ENCODE results near the gene CCDC138.

Gene CCDC138

GRCh38 chr2:108906403-108907077, 120.0 kb downstream of the CCDC138 start:
- Histone ChIP-seq H3K27me3 (no peaks in the 10 kb centered on the region), H4K20me1 (no peaks in the 10 kb centered on the region), H3K9ac (no peak overlapping the region), H3K27ac (no peak overlapping the region), H3K36me3 (no peaks in the 10 kb centered on the region), H3K9me3 (no peaks in the 10 kb centered on the region), H3K4me1 (peaks cover 9% of the 10 kb centered on the region), H3K4me3 (no peak overlapping the region), H3K4me2 (no peak overlapping the region)
- no peak for TF ChIP-seq Cebpa-rat (IDR thresholded peaks at IDR 0.05)

- Histone ChIP-seq H4K20me1 (no peaks in the 10 kb centered on the region), H3K27me3 (no peaks in the 10 kb centered on the region), H3K4me2 (peak overlapping the region; percentile 50), H3K4me3 (no peak overlapping the region), H3K9me3 (no peaks in the 10 kb centered on the region), H3K36me3 (no peaks in the 10 kb centered on the region), H3K4me1 (peaks cover 9% of the 10 kb centered on the region), H3K27ac (no peak overlapping the region), H3K9ac (no peak overlapping the region)
- TF ChIP-seq Cebpa-rat (IDR thresholded peaks at IDR 0.05) = no peak
Observed at GRCh38 chr2:108907822-108908712, 121.5 kb downstream of the CCDC138 start.

- no peak overlapping the region for H3K27ac ChIP-seq
Observed at GRCh38 chr2:108908713-108909070, 122.1 kb downstream of the CCDC138 start.

GRCh38 chr2:108909275-108909823, 122.8 kb downstream of the CCDC138 start:
- no peak overlapping the region for H3K4me3 ChIP-seq
- H3K27me3 ChIP-seq = no peaks in the 10 kb centered on the region
- no peak overlapping the region for H3K27ac ChIP-seq
- TF ChIP-seq Cebpa-rat (IDR thresholded peaks at IDR 0.05) = no peak
- peaks cover 12% of the 10 kb centered on the region for H3K4me1 ChIP-seq
- no peaks in the 10 kb centered on the region for H3K9me3 ChIP-seq
- no peak overlapping the region for H3K4me2 ChIP-seq
- no peaks in the 10 kb centered on the region for H4K20me1 ChIP-seq
- no peaks in the 10 kb centered on the region for H3K36me3 ChIP-seq
- no peak overlapping the region for H3K9ac ChIP-seq

More at GRCh38 chr2:108908713-108909070, 122.1 kb downstream of the CCDC138 start:
- H3K27me3 ChIP-seq = no peaks in the 10 kb centered on the region
- H3K36me3 ChIP-seq = no peaks in the 10 kb centered on the region
- no peak overlapping the region for H3K9ac ChIP-seq
- H4K20me1 ChIP-seq = no peaks in the 10 kb centered on the region
- no peak for TF ChIP-seq Cebpa-rat (IDR thresholded peaks at IDR 0.05)
- H3K4me1 ChIP-seq = peaks cover 9% of the 10 kb centered on the region
- no peaks in the 10 kb centered on the region for H3K9me3 ChIP-seq
- H3K4me3 ChIP-seq = no peak overlapping the region
- peak overlapping the region; percentile 50 for H3K4me2 ChIP-seq

GRCh38 chr2:108910011-108910431, 123.5 kb downstream of the CCDC138 start:
- no peaks in the 10 kb centered on the region for H3K36me3 ChIP-seq
- peaks cover 17% of the 10 kb centered on the region for H3K4me1 ChIP-seq
- no peaks in the 10 kb centered on the region for H3K27me3 ChIP-seq
- no peak overlapping the region for H3K4me3 ChIP-seq
- H4K20me1 ChIP-seq = no peaks in the 10 kb centered on the region
- no peaks in the 10 kb centered on the region for H3K9me3 ChIP-seq
- no peak overlapping the region for H3K27ac ChIP-seq
- TF ChIP-seq Cebpa-rat (IDR thresholded peaks at IDR 0.05) = no peak
- H3K4me2 ChIP-seq = no peak overlapping the region
- no peak overlapping the region for H3K9ac ChIP-seq

GRCh38 chr2:108910541-108911396, 124.2 kb downstream of the CCDC138 start:
- Histone ChIP-seq H3K4me1 (peaks cover 24% of the 10 kb centered on the region), H3K27ac (no peak overlapping the region)

GRCh38 chr2:108911401-108911800, 124.8 kb downstream of the CCDC138 start:
- H3K27me3 ChIP-seq = no peaks in the 10 kb centered on the region
- H3K36me3 ChIP-seq = no peaks in the 10 kb centered on the region
- no peak overlapping the region for H3K4me2 ChIP-seq
- H3K4me1 ChIP-seq = peaks cover 31% of the 10 kb centered on the region
- no peaks in the 10 kb centered on the region for H3K9me3 ChIP-seq
- H4K20me1 ChIP-seq = no peaks in the 10 kb centered on the region
- H3K27ac ChIP-seq = no peak overlapping the region
- TF ChIP-seq Cebpa-rat (IDR thresholded peaks at IDR 0.05) = no peak
- no peak overlapping the region for H3K4me3 ChIP-seq
- no peak overlapping the region for H3K9ac ChIP-seq

More at GRCh38 chr2:108910541-108911396, 124.2 kb downstream of the CCDC138 start:
- Histone ChIP-seq H3K9ac (no peak overlapping the region), H3K4me2 (no peak overlapping the region), H3K36me3 (no peaks in the 10 kb centered on the region), H3K4me3 (no peak overlapping the region), H3K9me3 (no peaks in the 10 kb centered on the region), H3K27me3 (no peaks in the 10 kb centered on the region), H4K20me1 (no peaks in the 10 kb centered on the region)
- no peak for TF ChIP-seq Cebpa-rat (IDR thresholded peaks at IDR 0.05)

GRCh38 chr2:108911807-108912628, 125.4 kb downstream of the CCDC138 start:
- Histone ChIP-seq H3K9ac (no peak overlapping the region), H3K9me3 (no peaks in the 10 kb centered on the region), H4K20me1 (no peaks in the 10 kb centered on the region), H3K36me3 (no peaks in the 10 kb centered on the region), H3K4me1 (peaks cover 37% of the 10 kb centered on the region), H3K27ac (no peak overlapping the region), H3K27me3 (no peaks in the 10 kb centered on the region), H3K4me3 (no peak overlapping the region), H3K4me2 (no peak overlapping the region)
- no peak for TF ChIP-seq Cebpa-rat (IDR thresholded peaks at IDR 0.05)

GRCh38 chr2:108912629-108912902, 126.0 kb downstream of the CCDC138 start:
- H3K4me1 ChIP-seq = peaks cover 42% of the 10 kb centered on the region
- H3K4me2 ChIP-seq = no peak overlapping the region
- no peak overlapping the region for H3K9ac ChIP-seq
- H3K27me3 ChIP-seq = no peaks in the 10 kb centered on the region
- no peaks in the 10 kb centered on the region for H3K36me3 ChIP-seq
- H3K4me3 ChIP-seq = no peak overlapping the region
- H3K9me3 ChIP-seq = no peaks in the 10 kb centered on the region
- no peak overlapping the region for H3K27ac ChIP-seq
- no peak for TF ChIP-seq Cebpa-rat (IDR thresholded peaks at IDR 0.05)
- no peaks in the 10 kb centered on the region for H4K20me1 ChIP-seq

Measured in BLaER1 (cell line).